HG02798 (cell line): ENCODE data around the gene DCUN1D3.

Source experiments
- ATAC-seq: cut with Tn5 transposase; IDR thresholded peaks from one replicate; pipeline ENCODE4 v1.9.1; 2021; ENCODE audit warnings: mild to moderate bottlenecking; ENCODE audit not compliant: unreplicated experiment, poor library complexity

DCUN1D3 gene

GRCh38 chr16:20920799-20921198 lies 20.6 kb upstream of the DCUN1D3 start:
- ATAC-seq: no peak

- no peak for ATAC-seq
These were observed 19.9 kb upstream of the DCUN1D3 start for GRCh38 chr16:20920091-20920490.

GRCh38 chr16:20918486-20919239 lies 18.5 kb upstream of the DCUN1D3 start:
- ATAC-seq: no peak

- no peak for ATAC-seq
These were observed 16.8 kb upstream of the DCUN1D3 start for GRCh38 chr16:20916942-20917341.

- no peak for ATAC-seq
These were observed 16.1 kb upstream of the DCUN1D3 start for GRCh38 chr16:20916289-20916688.

- no peak for ATAC-seq
These were observed 11.2 kb upstream of the DCUN1D3 start for GRCh38 chr16:20911361-20911760.

GRCh38 chr16:20910781-20911321 lies 10.7 kb upstream of the DCUN1D3 start:
- ATAC-seq: no peak

GRCh38 chr16:20906341-20907255 lies 6.4 kb upstream of the DCUN1D3 start:
- no peak for ATAC-seq

- ATAC-seq: no peak
These were observed 5.4 kb upstream of the DCUN1D3 start for GRCh38 chr16:20905576-20905975.

- ATAC-seq: no peak
These were observed 4.4 kb upstream of the DCUN1D3 start for GRCh38 chr16:20904507-20905081.

GRCh38 chr16:20903899-20904506 lies 3.8 kb upstream of the DCUN1D3 start:
- ATAC-seq: no peak

GRCh38 chr16:20903116-20903898 lies 3.1 kb upstream of the DCUN1D3 start:
- ATAC-seq: no peak

GRCh38 chr16:20902426-20902825 lies 2.3 kb upstream of the DCUN1D3 start:
- no peak for ATAC-seq

- ATAC-seq: no peak
These were observed 1.4 kb upstream of the DCUN1D3 start for GRCh38 chr16:20901436-20902112.

- ATAC-seq: no peak
These were observed 894 bp upstream of the DCUN1D3 start for GRCh38 chr16:20901068-20901435.

GRCh38 chr16:20899477-20900298 lies 470 bp downstream of the DCUN1D3 start:
- no peak for ATAC-seq

- ATAC-seq: no peak
These were observed 1.1 kb downstream of the DCUN1D3 start for GRCh38 chr16:20899071-20899470.

- ATAC-seq: no peak
These were observed 2.2 kb downstream of the DCUN1D3 start for GRCh38 chr16:20897922-20898321.
